Fibroblast of the aortic adventitia (primary cell): ENCODE measurements around the gene PTGFRN. TPM values are rescaled to one million over a fixed set of nuclear protein-coding genes. Genes with fewer than 3 reads are reported as not detected.

Experiments
- DNase-seq: peaks from one replicate; pipeline ENCODE4 v3.0.0-alpha.2; 2010; ENCODE audit warnings: low read depth
- H3K4me3 ChIP-seq: 2 replicates; pipeline ENCODE4 v1.5.1; 2011; ENCODE audit warnings: low read depth, mild to moderate bottlenecking, control low read depth, low read length, moderate library complexity
- CTCF ChIP-seq: IDR thresholded peaks from 2 replicates; pipeline ENCODE4 v1.5.1; 2011; ENCODE audit warnings: mild to moderate bottlenecking, low read length, control low read depth, inconsistent platforms; ENCODE audit not compliant: insufficient read depth
- total RNA-seq: library from RNA; depleted of rRNA; stranded (reverse); fragments of >200 nt; gene quantifications from 2 replicates; pipeline ENCODE4 v1.2.3, GENCODE V29; 2012; ENCODE audit warnings: low replicate concordance

PTGFRN gene
- total RNA-seq, 1 donor: 39.8 TPM

GRCh38 chr1:116921301-116921885 is 11.7 kb downstream of the PTGFRN start:
- no peak for DNase-seq
- TF ChIP-seq CTCF: no peak
- H3K4me3 ChIP-seq: no peak overlapping the region

- TF ChIP-seq CTCF: no peak
- no peak for DNase-seq
- H3K4me3 ChIP-seq: no peak overlapping the region
Observed at GRCh38 chr1:116921937-116922336, 12.2 kb downstream of the PTGFRN start.

- no peak overlapping the region for H3K4me3 ChIP-seq
- no peak for TF ChIP-seq CTCF
- peak; percentile 73 for DNase-seq
Observed at GRCh38 chr1:116923421-116923820, 13.7 kb downstream of the PTGFRN start.

GRCh38 chr1:116927049-116927798 is 17.5 kb downstream of the PTGFRN start:
- no peak for TF ChIP-seq CTCF
- H3K4me3 ChIP-seq: no peak overlapping the region
- DNase-seq: no peak

- no peak for TF ChIP-seq CTCF
- DNase-seq: peak; percentile 31
- H3K4me3 ChIP-seq: no peak overlapping the region
Observed at GRCh38 chr1:116929961-116930592, 20.4 kb downstream of the PTGFRN start.

GRCh38 chr1:116931016-116931918 is 21.6 kb downstream of the PTGFRN start:
- no peak overlapping the region for H3K4me3 ChIP-seq
- DNase-seq: no peak
- no peak for TF ChIP-seq CTCF
